ENCODE data around the gene SUPT5H.
"Not testable (repeated sequence)": the region's sequence is repeated elsewhere in the genome, so short reads cannot be mapped to it uniquely, and the experiment has no call there.

SUPT5H gene

GRCh38 chr19:39469036-39469435 lies 23.7 kb downstream of the SUPT5H start:
- DNase-seq: no peak

DNA sequence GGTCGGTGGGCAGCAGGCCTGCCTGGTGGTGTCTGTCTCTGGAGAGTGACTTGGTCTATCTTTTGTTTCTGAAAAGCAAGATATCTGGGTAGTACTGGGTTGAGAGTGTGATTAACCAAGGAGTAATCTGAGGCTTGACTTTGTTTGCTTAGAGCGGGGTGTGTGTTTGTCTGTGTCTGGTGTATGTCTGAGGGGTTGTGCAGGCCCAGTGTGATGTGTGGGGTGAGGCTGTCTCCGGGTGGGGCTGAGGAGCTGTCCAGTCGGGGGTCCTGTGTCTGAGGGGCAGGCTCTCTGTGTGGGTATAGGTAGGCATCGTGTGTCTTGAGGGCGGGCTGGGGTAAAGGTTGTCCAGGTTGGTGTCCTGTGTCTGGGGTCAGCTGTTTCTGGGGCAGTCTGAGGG lies 24.2 kb downstream of the SUPT5H start:
- no peak for DNase-seq

- DNase-seq: no peak
Measured at GRCh38 chr19:39470724-39471339, 25.4 kb downstream of the SUPT5H start.

DNA sequence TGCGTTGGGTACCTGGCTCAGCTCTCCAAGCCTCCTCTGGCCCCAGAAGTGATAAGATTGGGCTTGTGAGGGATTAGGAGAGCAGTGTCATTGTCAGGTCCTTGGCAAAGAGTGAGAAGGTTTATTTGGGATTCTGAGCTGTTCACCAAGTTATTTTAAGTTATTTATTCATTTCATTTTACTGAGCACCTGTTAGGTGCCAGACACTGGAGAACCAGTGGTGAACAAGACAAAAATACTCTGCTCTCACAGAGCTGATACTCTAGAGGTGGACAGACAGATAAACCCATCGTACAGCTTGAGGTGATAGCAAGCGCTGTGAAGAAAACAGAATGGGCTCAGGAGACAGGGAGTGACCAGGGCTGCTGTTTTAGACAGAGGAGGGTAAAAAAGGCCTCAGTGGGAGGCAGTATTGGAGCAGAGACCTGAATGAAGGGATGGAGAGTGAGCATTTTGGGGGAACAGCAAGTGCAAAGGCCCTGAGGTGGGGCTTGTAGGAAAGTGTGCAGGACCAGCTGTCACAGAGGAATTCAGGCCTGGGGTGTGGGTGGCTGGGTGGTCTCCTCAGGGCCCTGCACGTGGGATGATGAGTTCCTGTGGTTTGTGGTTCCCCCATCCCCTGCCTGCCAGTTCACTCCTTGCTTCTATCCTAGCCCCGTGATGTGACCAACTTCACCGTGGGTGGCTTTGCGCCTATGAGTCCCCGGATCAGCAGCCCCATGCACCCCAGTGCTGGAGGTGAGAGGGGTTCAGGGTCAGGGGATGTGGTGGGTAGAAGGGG lies 26.6 kb downstream of the SUPT5H start:
- no peak for DNase-seq

GRCh38 chr19:39472746-39473442 lies 27.5 kb downstream of the SUPT5H start:
- no peak for DNase-seq

DNA sequence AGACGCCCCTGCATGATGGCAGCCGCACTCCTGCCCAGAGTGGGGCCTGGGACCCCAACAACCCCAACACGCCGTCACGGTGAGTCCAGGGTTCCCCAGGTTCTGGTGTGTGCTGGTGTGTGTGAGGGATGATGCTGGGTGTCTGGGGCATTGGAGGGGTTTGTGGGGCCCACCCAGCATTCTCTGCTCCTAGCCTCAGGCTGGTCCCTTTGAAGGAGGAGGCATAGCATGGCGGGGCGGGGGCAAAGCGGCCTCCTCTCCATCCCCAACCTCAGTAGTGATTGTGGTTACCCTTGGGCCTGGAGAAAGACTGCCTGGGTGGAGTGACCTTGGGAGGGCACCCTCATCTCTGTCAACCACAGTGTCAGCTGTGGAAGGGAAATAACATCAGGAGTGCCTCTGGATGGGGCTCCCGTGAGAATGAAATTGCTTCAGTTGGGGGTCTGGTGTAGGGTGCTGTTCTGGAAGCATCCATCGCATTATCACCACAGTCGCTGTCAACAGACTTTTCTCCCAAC lies 28.1 kb downstream of the SUPT5H start:
- DNase-seq: no peak

- DNase-seq: no peak
Measured at GRCh38 chr19:39474139-39474620, 28.8 kb downstream of the SUPT5H start.

DNA sequence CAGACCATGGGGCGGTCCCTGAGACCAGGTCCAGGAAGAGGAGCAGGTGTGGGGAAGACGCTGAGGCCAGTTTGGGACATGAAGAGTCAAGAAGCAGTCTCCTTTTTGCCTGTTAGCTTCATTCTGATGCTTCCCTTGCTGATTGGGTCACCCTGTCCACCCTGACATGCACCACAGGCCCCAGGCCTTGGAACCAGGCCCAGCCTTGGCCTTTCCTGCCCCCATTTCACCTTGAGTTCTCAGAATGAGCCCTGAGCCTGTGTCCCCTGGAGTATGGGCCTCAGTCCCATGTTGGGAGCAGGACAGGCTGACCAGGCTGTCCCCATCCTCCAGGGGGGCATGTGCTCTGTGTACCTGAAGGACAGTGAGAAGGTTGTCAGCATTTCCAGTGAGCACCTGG lies 30.4 kb downstream of the SUPT5H start:
- DNase-seq: no peak

DNA sequence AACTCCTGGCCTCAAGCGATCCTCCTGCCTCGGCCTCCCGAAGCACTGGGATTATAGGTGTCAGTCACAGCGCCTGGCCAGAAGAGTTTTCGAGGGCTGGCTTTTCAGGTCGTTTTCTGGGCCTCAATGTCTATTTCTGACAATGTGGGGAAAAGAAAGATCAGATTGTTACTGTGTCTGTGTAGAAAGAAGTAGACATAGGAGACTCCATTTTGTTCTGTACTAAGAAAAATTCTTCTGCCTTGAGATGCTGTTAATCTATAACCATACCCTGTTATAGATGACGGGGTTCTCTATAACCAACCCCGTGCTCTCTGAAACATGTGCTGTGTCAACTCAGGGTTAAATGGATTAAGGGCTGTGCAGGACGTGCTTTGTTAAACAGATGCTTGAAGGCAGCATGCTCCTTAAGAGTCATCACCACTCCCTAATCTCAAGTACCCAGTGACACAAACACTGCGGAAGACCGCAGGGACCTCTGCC lies 34.0 kb downstream of the SUPT5H start:
- DNase-seq: not testable (repeated sequence)

DNA sequence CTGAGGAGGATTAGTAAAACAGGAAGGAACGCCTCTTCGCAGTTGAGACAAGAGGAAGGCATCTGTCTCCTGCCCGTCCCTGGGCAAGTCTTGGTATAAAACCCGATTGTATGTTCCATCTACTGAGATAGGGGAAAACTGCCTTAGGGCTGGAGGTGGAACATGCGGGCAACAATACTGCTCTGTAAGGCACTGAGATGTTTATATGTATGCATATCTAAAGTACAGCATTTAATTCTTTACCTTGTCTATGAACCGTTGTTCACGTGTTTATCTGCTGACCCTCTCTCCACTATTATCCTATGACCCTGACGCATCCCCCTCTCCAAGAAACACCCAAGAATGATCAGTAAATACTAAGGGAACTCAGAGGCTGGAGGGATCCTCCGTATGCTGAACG lies 34.5 kb downstream of the SUPT5H start:
- no peak for DNase-seq

DNA sequence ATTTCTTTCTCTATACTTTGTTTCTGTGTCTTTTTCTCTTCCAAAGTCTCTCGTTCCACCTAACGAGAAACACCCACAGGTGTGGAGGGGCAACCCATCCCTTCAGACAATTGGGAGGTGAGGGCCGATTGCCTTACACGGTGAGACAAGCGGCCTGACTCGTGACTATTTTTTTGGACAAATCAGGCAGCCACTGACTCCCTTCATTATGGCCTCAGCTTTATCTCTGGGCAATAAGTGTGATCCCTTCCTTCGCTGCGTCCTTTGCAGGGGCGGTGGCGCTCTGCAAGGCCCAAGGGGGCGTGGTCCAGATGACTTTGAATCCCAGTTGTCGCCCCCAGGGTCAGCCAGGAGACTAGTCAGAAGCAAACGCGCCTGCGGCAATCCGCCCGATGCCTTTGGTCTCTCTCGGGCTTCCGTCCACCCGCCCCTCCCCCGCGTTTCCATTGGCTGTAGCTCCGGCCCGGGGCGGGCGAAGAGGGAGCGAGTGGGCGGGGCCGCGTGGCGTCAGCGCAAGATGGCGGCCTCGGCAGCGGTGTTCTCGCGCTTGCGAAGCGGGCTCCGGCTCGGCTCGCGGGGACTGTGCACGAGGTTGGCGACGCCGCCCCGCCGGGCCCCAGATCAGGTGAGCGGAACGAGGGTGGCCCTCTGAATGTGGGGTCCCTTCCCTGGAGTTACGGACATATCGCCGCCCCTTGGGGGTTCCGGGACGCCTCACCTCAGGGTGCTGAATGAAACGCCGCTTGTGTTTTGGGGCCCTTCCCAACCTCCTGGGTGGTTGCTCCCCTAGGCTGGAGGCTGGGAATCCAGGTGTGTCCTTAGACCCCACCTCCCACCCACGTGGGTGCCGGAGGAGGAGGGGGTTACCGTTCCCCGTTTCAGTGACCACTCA lies 35.2 kb downstream of the SUPT5H start, which contains the start of gene TIMM50:
Gene TIMM50, plus strand, starts transcription at position 502 of the 892 bp plus-strand sequence. Its CDS starts 16 bp downstream, at position 518.
- DNase-seq: peak; percentile 88

DNA sequence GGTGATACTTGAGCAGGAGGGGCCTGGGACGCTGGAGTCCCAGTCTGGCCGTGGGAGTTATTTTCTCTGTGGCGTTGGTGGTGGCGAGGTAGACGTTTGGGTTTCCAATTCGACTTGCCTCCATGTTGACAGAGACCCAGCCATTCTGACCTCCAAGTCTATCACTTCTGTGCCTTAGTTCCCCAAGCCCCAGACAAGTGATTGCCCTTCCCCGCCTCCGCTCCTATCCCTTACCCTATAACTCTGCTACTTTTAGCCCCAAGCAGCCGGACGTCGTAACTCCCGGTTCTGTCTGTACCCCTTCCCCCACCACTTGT lies 35.8 kb downstream of the SUPT5H start:
- no peak for DNase-seq

GRCh38 chr19:39481676-39482075 lies 36.3 kb downstream of the SUPT5H start:
- no peak for DNase-seq

DNA sequence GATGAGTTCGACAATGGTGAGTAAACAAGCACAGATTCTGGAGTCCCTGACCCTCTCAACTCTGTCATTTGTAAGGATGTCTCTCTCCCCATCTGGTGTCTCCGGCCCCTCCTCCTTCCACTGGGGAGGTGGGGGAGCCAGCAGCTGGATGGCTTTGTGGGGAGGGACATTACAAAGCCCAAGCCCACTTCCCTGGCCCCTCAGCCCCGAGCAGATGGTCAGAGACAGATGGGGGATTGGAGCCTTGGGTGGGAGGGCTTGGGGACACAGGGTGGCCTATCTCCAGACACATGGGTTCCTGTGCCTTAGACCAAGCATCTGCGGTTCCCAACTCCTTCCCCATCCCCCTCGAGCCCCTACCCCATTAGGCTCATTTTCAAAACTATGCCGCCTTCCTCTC lies 37.8 kb downstream of the SUPT5H start:
- DNase-seq: no peak

GRCh38 chr19:39489756-39490155 lies 44.4 kb downstream of the SUPT5H start:
- no peak for DNase-seq

DNA sequence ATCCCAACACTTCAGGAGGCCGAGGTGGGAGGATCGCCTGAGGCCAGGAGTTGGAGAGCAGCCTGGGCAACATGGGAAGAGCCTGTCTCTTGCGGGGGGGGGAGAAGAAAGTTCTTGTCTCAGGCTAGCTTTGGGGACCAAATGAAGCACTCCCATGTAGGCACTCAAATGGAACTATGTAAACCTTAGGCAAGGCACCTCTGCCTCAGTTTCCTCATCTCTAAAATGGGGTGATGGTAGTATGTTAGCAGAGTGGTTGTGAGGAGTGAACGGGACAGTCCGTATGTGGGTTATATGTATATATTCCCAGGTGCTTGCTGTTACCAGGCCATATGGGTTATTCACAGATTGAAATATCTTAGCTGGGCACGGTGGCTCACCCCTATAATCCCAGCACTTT lies 46.8 kb downstream of the SUPT5H start:
- DNase-seq: no peak

- DNase-seq: no peak
Measured at GRCh38 chr19:39492788-39493187, 47.4 kb downstream of the SUPT5H start.

DNA sequence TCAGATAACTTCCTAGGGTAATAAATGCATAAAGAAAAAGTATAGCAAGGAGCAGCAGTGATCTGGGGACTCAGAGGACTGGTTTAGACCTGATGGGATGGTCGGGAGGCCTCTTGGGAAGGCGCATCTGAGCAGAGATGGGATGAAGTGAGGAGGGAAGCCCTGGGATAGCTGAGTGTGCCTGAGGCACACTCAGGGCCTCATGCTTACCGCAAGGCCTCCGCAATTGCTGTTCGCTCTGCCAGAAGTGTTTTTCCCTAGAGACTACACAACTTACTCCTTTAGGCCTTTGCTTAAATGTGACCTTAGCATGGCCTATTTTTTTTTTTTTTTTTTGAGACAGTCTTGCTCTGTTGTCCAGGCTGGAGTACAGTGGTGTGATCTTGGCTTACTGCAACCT lies 49.3 kb downstream of the SUPT5H start:
- no peak for DNase-seq

- DNase-seq: no peak
Measured at GRCh38 chr19:39496063-39496462, 50.7 kb downstream of the SUPT5H start.

DNA sequence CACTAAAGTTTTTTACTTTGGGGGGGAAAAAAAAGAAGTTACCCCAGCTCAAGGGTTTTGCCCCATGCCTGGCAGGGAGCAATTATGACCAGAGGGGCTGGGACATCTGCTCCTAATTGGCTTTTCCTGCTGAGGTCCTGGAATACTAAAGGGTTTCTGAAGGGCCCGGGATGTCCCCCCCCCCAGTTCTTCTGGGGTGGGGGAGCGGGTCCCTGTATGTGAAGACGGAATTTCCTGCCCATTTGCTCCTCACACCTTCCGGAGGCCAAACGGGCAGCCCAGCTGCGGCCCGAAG lies 52.3 kb downstream of the SUPT5H start:
- DNase-seq: no peak

- DNase-seq: peak; percentile 87
Measured at GRCh38 chr19:39497996-39498797, 52.8 kb downstream of the SUPT5H start.
